Erythroblast (primary cell): ENCODE measurements around the gene JOSD2.
"Not testable (repeated sequence)": the region's sequence is repeated elsewhere in the genome, so short reads cannot be mapped to it uniquely, and the experiment has no call there.

ENCODE experiments used
- GATA1 ChIP-seq: IDR thresholded peaks from 2 replicates; pipeline ENCODE4 v1.6.1; 2011; ENCODE audit warnings: low read depth, mild to moderate bottlenecking, control low read depth, low read length, moderate library complexity
- POLR2A ChIP-seq: IDR thresholded peaks from 2 replicates; pipeline ENCODE4 v1.6.1; 2011; ENCODE audit warnings: mild to moderate bottlenecking, low read length

- TF ChIP-seq POLR2A, GATA1: not testable (repeated sequence)
Measured at GRCh38 chr19:50528052-50528451, 17.1 kb upstream of the JOSD2 start.
